GM21619 (cell line): ENCODE results near the gene WNT7A.

Experiments used
- ATAC-seq: cut with Tn5 transposase; IDR thresholded peaks from one replicate; pipeline ENCODE4 v1.9.1; 2021; ENCODE audit not compliant: unreplicated experiment

WNT7A gene

GRCh38 chr3:13796701-13797460 is 83.0 kb downstream of the WNT7A start:
- no peak for ATAC-seq

- no peak for ATAC-seq
These were observed 84.1 kb downstream of the WNT7A start for GRCh38 chr3:13795816-13796215.

- no peak for ATAC-seq
These were observed 85.5 kb downstream of the WNT7A start for GRCh38 chr3:13794322-13794721.

- no peak for ATAC-seq
These were observed 86.4 kb downstream of the WNT7A start for GRCh38 chr3:13793451-13793850.

DNA sequence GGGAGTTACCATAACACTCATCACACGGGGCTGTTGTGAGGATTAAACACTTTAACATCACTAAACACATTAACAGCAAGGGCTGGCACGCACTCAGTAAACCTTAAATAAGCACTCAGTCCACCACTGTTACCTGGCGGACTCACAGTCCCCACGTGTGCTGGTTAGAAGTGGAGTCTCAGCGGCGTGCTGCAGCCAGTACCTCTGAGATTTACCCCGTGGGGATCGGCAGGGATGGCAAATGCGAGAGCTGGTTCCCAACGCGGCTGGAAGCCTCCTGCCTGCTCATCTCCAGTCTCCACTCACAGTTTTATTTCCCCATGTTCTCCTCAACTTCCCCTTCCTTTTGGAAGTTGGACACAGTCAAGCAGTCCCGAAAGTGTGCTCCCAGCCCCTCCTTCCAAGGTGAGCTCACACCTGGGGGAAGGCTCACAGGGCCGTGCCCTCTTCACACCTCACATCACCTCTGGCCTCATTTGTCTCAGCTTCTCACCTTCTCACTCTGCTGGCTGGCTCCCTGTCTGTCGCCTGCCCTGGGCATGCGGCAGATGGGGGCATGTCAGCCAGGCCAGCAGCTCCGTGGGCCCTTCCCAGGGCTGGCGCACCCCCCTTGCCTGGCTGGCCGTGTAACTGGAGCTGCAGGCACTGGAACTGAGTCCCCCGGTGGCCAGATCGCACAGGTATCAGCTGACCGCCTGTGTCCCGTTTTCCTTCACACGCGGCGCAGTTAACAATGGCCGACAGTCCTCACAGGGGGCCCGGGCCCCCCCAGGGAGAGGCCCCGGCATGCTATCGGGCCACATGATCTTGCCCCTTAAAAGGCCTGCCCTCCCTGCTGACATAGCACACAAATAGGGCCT is 87.1 kb downstream of the WNT7A start:
- ATAC-seq: no peak

- ATAC-seq: no peak
These were observed 87.8 kb downstream of the WNT7A start for GRCh38 chr3:13792051-13792490.

DNA sequence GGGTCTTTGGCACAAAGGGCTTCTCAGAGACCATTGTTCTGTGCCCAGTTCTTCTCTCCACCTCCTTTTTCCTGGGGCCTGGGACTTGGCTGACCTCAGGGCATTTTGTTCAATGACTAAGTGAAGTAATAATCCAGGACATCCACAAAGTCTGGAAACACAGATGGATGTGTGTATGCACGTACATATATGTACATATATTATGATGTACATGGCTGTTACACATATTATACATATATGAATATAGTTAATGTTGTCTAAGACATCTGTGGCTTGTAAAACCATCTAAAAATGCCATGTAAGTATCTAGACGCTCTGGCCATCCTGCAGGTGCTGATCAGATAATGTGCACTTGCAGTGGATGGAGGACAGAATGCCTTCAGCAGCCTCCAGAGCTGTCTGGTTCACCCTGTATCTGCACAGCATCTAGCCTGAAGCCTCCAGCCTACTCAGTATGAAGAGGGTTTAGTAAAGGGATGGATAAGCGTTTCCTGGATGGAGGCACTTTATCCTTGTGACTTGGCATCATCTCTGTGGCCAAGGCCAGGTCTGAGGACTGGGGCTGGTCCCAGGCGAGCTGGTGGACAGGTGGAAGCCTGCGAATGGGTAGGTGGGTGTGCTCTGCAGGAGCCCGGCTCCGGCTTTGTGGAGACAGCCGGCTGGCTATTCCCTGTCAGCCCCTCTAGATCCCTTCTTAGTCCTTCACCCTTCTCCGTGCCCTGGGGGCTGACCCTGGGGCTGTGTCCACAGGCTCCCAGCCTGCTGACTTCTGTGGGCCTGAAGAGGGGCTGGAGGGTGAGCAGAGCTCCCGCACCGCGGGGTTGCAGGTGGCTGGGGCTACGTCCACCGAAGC is 88.4 kb downstream of the WNT7A start:
- ATAC-seq: no peak

GRCh38 chr3:13790376-13791197 is 89.3 kb downstream of the WNT7A start:
- no peak for ATAC-seq

GRCh38 chr3:13788522-13789424 is 91.1 kb downstream of the WNT7A start:
- no peak for ATAC-seq

GRCh38 chr3:13787533-13788132 is 92.2 kb downstream of the WNT7A start:
- no peak for ATAC-seq

DNA sequence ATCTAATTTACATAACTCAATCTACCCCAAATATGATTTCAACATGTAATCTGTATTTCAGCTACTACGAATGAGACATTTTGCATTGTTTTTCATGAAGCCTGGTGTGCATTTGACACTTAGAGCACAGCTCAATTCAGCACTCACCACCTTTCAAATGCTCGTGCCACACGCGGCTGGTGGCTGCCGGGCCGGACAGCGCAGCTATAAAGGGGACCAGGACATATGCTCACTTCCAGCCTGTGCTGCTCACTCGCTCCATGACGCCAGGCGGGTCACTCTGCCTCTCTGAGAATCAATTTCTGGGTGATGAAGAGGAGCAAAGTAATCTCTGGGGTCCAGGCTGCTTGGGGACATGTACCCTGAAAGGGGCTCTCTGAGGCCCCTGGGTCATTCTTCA is 93.1 kb downstream of the WNT7A start:
- no peak for ATAC-seq

DNA sequence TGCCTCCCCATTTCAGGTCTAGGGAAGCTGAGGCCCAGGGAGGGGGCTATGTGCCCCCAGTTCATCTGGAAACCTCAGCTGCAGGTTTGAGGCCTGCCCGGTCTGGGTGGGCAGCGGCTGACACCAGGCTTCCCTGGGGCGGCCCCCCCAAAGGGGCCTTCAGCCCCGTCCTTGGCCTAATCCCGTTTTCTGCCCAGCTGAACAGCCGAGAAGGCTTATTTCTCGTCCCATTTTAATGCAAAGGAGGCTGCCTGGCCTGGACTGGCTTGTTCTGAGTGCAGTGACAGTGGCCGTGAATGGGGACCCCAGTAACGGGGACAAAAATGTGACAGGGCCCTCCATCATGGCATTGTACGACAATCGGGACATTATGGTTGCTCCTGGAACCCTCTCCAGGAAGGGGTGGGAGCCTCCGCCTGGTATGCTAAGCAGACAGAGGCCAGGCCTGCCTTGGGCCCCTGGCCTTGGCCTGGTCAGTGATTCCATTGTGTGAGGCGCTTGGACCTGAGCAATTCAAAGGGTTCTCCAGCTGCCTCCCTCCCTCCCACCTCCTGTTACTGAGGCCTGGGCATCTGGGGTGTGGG is 93.9 kb downstream of the WNT7A start:
- ATAC-seq: no peak

DNA sequence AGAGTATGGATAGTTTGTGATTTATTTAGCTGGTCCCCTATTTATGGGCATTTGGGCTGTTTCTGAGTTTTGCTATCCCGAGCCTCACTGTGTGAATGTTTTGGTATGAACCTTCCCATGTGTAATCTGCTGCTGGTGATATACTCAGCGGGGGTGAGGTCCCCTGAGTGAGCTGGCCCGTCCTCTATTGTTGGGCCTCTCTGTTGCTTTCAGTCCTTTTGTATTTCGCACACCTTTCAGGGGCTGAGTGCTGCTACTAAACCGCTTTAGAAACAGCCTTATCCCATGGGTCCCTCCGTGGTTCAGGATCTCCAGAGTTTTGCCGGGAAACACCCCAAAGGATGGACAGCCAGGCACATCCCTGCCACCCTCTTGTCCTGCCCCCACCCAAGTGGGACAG is 94.5 kb downstream of the WNT7A start:
- ATAC-seq: no peak

DNA sequence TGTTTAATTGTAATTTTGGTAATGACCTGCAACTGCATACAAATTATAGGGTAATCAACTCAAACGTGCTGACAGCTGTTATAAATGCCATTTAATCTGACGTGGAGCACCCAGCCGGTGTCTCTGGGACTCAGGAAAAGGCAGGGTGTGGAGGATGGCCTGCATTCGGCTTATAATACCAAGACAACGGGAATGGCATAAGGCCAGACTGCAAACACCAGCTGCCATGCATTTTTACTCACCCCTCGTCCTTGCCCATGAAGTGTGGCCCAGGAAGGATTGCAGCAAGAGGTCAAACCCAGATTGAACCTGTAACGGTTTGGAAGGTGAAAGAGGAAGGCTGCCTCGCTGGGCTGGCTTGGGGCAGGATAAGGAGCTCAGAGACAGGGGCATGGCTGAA is 96.4 kb downstream of the WNT7A start:
- no peak for ATAC-seq

- ATAC-seq: no peak
These were observed 97.4 kb downstream of the WNT7A start for GRCh38 chr3:13782501-13782900.

GRCh38 chr3:13781417-13781816 is 98.5 kb downstream of the WNT7A start:
- ATAC-seq: no peak

DNA sequence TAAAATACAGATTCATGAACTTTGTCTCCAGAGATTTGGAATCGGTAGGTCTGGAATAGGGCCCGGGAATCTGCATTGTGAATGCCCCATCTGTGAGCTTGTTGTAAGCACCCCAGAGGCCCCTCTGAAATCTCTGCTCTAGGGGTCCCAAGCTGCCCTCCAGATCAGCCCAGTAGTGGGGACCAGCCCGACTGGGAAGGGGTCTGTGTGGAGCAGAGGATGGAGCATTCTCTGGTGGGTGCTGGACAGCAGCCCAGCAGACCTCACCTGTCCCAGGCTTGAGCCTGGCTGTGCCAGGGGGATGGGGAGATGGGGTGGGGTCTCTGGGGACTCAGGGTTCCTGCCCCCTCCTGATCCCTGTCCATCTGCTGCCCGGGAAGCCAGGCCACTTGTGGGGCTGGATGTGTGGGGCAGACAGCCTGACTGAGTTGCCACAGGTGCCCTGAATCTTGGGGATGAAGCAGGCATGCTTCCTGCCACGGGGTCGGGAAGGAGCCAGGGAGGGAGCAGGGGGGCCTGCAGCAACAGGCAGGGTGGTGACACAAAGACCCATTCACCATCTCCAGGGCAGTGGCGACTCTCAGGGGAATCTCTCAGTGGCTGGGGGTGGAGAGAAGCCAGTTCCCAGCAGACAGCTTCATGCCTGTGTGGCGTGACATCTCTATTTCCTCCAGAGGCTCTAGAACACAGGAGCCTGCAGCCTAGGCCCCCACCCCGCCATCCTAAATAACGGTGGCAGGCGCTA is 99.3 kb downstream of the WNT7A start:
- no peak for ATAC-seq
